ENCODE measurements around the gene KRTAP10-10.

KRTAP10-10 gene

GRCh38 chr21:44593598-44594405 lies 43.4 kb upstream of the KRTAP10-10 start:
- DNase-seq: no peak
- Histone ChIP-seq H3K9me2 (replicated peaks; ENCODE audit: insufficient read depth, low read length) (no peaks in the 10 kb centered on the region), H3K27ac (ENCODE audit: low read length) (no peak overlapping the region), H3K9me3 (replicated peaks; ENCODE audit: insufficient read depth, low read length) (no peaks in the 10 kb centered on the region), H3F3A (ENCODE audit: insufficient read depth, low read length) (no peaks in the 10 kb centered on the region), H3K4me3 (ENCODE audit: low read length) (no peak overlapping the region), H3K36me3 (replicated peaks; ENCODE audit: insufficient read depth, low read length) (no peaks in the 10 kb centered on the region), H2AFZ (ENCODE audit: low read length) (no peak overlapping the region), H3K9ac (ENCODE audit: low read length) (no peak overlapping the region), H3K4me2 (ENCODE audit: low read depth, low read length) (no peak overlapping the region), H3K4me1 (ENCODE audit: low read length) (no peaks in the 10 kb centered on the region), H3K79me2 (ENCODE audit: low read length) (no peaks in the 10 kb centered on the region), H3K27me3 (replicated peaks; ENCODE audit: insufficient read depth, low read length) (peaks cover 90% of the 10 kb centered on the region), H4K20me1 (ENCODE audit: insufficient read depth, low read length) (no peaks in the 10 kb centered on the region)
- TF ChIP-seq EZH2 (optimal IDR thresholded peaks at IDR 0.05; ENCODE audit: low read depth, low read length) (no peak), EZH2phosphoT487 (IDR thresholded peaks at IDR 0.05; ENCODE audit: low read length) (no peak)
- TF ChIP-seq, protein P1, sequence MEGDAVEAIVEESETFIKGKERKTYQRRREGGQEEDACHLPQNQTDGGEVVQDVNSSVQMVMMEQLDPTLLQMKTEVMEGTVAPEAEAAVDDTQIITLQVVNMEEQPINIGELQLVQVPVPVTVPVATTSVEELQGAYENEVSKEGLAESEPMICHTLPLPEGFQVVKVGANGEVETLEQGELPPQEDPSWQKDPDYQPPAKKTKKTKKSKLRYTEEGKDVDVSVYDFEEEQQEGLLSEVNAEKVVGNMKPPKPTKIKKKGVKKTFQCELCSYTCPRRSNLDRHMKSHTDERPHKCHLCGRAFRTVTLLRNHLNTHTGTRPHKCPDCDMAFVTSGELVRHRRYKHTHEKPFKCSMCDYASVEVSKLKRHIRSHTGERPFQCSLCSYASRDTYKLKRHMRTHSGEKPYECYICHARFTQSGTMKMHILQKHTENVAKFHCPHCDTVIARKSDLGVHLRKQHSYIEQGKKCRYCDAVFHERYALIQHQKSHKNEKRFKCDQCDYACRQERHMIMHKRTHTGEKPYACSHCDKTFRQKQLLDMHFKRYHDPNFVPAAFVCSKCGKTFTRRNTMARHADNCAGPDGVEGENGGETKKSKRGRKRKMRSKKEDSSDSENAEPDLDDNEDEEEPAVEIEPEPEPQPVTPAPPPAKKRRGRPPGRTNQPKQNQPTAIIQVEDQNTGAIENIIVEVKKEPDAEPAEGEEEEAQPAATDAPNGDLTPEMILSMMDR (IDR thresholded peaks at IDR 0.05; ENCODE audit: low read length): no peak

DNA sequence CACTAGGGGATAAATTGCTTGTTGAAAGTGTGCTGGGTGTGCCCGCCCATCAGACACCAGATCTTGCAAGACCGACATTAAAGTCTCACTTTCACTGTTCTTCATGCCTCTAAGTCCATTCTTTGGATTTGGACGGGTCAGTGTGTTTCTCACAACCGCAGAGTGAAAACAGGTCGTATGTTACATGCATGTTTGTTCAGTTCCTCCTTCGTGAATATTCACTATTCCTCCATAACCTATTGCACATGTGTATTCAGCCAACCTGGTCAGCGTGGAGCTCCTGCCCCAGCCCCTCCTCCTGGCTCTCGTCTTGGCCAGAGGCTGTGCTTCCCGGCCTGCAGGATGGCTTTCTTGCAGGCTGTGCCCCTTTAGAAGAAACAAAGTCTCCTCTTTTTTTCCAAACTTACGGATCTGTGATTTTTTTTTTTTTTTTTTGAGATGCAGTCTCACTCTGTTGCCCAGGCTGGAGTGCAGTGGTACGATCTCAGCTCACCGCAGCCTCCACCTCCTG lies 42.7 kb upstream of the KRTAP10-10 start:
- H3K4me1 ChIP-seq (ENCODE audit: low read length): no peaks in the 10 kb centered on the region
- no peak overlapping the region for H2AFZ ChIP-seq (ENCODE audit: low read length)

GRCh38 chr21:44595524-44595923 lies 41.6 kb upstream of the KRTAP10-10 start:
- no peak overlapping the region for H3K9ac ChIP-seq (ENCODE audit: low read length)
- H3K79me2 ChIP-seq (ENCODE audit: low read length): no peaks in the 10 kb centered on the region
- H3K27me3 ChIP-seq (replicated peaks; ENCODE audit: insufficient read depth, low read length): peaks cover 87% of the 10 kb centered on the region
- no peak overlapping the region for H3K4me3 ChIP-seq (ENCODE audit: low read length)
- H3K9me2 ChIP-seq (replicated peaks; ENCODE audit: insufficient read depth, low read length): no peaks in the 10 kb centered on the region
- no peaks in the 10 kb centered on the region for H3F3A ChIP-seq (ENCODE audit: insufficient read depth, low read length)
- H3K27ac ChIP-seq (ENCODE audit: low read length): no peak overlapping the region
- H3K9me3 ChIP-seq (replicated peaks; ENCODE audit: insufficient read depth, low read length): no peaks in the 10 kb centered on the region
- no peak for DNase-seq
- no peak overlapping the region for H3K4me2 ChIP-seq (ENCODE audit: low read depth, low read length)
- no peaks in the 10 kb centered on the region for H3K36me3 ChIP-seq (replicated peaks; ENCODE audit: insufficient read depth, low read length)
- H2AFZ ChIP-seq (ENCODE audit: low read length): no peak overlapping the region
- H4K20me1 ChIP-seq (ENCODE audit: insufficient read depth, low read length): no peaks in the 10 kb centered on the region
- no peak for TF ChIP-seq EZH2 (optimal IDR thresholded peaks at IDR 0.05; ENCODE audit: low read depth, low read length)
- TF ChIP-seq EZH2phosphoT487 (IDR thresholded peaks at IDR 0.05; ENCODE audit: low read length): no peak
- TF ChIP-seq, protein P1 (IDR thresholded peaks at IDR 0.05; ENCODE audit: low read length): no peak
- H3K4me1 ChIP-seq (ENCODE audit: low read length): no peaks in the 10 kb centered on the region

More for the DNA sequence above, 42.7 kb upstream of the KRTAP10-10 start:
- Histone ChIP-seq H3F3A (ENCODE audit: insufficient read depth, low read length) (no peaks in the 10 kb centered on the region), H3K9ac (ENCODE audit: low read length) (no peak overlapping the region), H3K27me3 (replicated peaks; ENCODE audit: insufficient read depth, low read length) (peaks cover 90% of the 10 kb centered on the region), H3K27ac (ENCODE audit: low read length) (no peak overlapping the region), H3K4me2 (ENCODE audit: low read depth, low read length) (no peak overlapping the region), H3K9me3 (replicated peaks; ENCODE audit: insufficient read depth, low read length) (no peaks in the 10 kb centered on the region), H4K20me1 (ENCODE audit: insufficient read depth, low read length) (no peaks in the 10 kb centered on the region), H3K36me3 (replicated peaks; ENCODE audit: insufficient read depth, low read length) (no peaks in the 10 kb centered on the region), H3K4me3 (ENCODE audit: low read length) (no peak overlapping the region), H3K79me2 (ENCODE audit: low read length) (no peaks in the 10 kb centered on the region), H3K9me2 (replicated peaks; ENCODE audit: insufficient read depth, low read length) (no peaks in the 10 kb centered on the region)
- DNase-seq: no peak
- TF ChIP-seq EZH2phosphoT487 (IDR thresholded peaks at IDR 0.05; ENCODE audit: low read length) (no peak), EZH2 (optimal IDR thresholded peaks at IDR 0.05; ENCODE audit: low read depth, low read length) (no peak)
- TF ChIP-seq, protein P1 (IDR thresholded peaks at IDR 0.05; ENCODE audit: low read length): no peak
